Kidney (tissue), 14 donors: ENCODE results near the gene LHX1. TPM values are rescaled to one million over a fixed set of nuclear protein-coding genes. Genes with fewer than 3 reads are reported as not detected.
A peak's percentile ranks its signal among the peaks of the same experiment; 100 is the strongest.

Experiments used
- DNase-seq, 5 donors: peaks; one replicate each; pipeline ENCODE4 v3.0.0-alpha.2; 2013 to 2020
- FAIRE-seq: peaks from 2 replicates; lab custom pipeline; 2012; peaks lifted over from hg19 to GRCh38; lab: Jason Lieb, UNC
- H3K27ac ChIP-seq, 2 donors: one replicate each; pipeline ENCODE4 v1.7.0; 2013; ENCODE audit warnings: low read depth in 2 of 2, low read length in 2 of 2, inconsistent platforms in 1 of 2
- H3K27me3 ChIP-seq: one replicate; pipeline ENCODE4 v1.7.1; 2013; ENCODE audit warnings: low read length, inconsistent platforms; ENCODE audit not compliant: control insufficient read depth, insufficient read depth
- H3K36me3 ChIP-seq, 3 donors: one replicate each; pipeline versions ENCODE4 v1.7.0 to v1.7.1; 2013; ENCODE audit warnings: low read length in 3 of 3, control low read depth in 1 of 3, inconsistent platforms in 1 of 3; ENCODE audit not compliant: insufficient read depth in 3 of 3, control insufficient read depth in 2 of 3
- H3K4me1 ChIP-seq, 3 donors: one replicate each; pipeline versions ENCODE4 v1.7.0 to v1.7.1; 2013; ENCODE audit warnings: low read length in 3 of 3, inconsistent platforms in 1 of 3, low read depth in 1 of 3; ENCODE audit not compliant: control insufficient read depth in 2 of 3, insufficient read depth in 2 of 3
- H3K4me3 ChIP-seq, 3 donors: one replicate each; pipeline versions ENCODE4 v1.7.0 to v1.8.1; 2013; ENCODE audit warnings: low read length in 3 of 3, control low read depth in 1 of 3, inconsistent platforms in 1 of 3
- H3K9ac ChIP-seq, 3 donors: one replicate each; pipeline versions ENCODE4 v1.7.0 to v1.7.1; 2013; ENCODE audit warnings: low read length in 3 of 3, control low read depth in 1 of 3, inconsistent platforms in 1 of 3
- H3K9me3 ChIP-seq, 3 donors: one replicate each; pipeline versions ENCODE4 v1.7.0 to v1.7.1; 2013; ENCODE audit warnings: low read length in 3 of 3, control low read depth in 1 of 3, inconsistent platforms in 1 of 3; ENCODE audit not compliant: control insufficient read depth in 2 of 3, insufficient read depth in 1 of 3
- intact Hi-C: fragments of 100-400 bp; cut with DNase I; formaldehyde crosslinking; loops from one replicate; pipeline ENCODE4 v1.11.1; 2022
- polyA plus RNA-seq: library from polyadenylated mRNA; stranded (reverse); fragments of 350-450 nt; fragmentation: Illumina TruSeq; extraction: RNeasy Lipid Tissue Mini Kit (QIAGEN cat#74804); gene quantifications from one replicate; pipeline ENCODE4 v1.2.3, GENCODE V29; 2014; ENCODE audit warnings: low read depth, low replicate concordance; ENCODE audit not compliant: insufficient read depth
- total RNA-seq: library from RNA; stranded (reverse); fragmentation: NEBNext Ultra II Directional; extraction: Animal tissue kit (Norgen Biotek cat#: 25700); gene quantifications from one replicate; pipeline ENCODE4 v1.2.1, GENCODE V29; 2021
- TF ChIP-seq, protein P1 (sequence below): IDR thresholded peaks from 3 replicates; pipeline ENCODE4 v1.5.1; 2012; ENCODE audit warnings: mild to moderate bottlenecking, moderate library complexity, borderline replicate concordance; ENCODE audit not compliant: insufficient read depth; ENCODE audit errors: extremely low read depth
- donor health status: control.
- donor health status: control.
- donor health status: control.
- donor health status: control.
- donor health status: control.
- donor health status: DM: yes; HTN: yes; CAD: no.
- donor health status: Normal renal cell carcinoma (clear cell type).

Gene LHX1
- total and polyA plus RNA-seq, 2 donors from 2014 or later, result 10.6 to 18.4 TPM

DNA sequence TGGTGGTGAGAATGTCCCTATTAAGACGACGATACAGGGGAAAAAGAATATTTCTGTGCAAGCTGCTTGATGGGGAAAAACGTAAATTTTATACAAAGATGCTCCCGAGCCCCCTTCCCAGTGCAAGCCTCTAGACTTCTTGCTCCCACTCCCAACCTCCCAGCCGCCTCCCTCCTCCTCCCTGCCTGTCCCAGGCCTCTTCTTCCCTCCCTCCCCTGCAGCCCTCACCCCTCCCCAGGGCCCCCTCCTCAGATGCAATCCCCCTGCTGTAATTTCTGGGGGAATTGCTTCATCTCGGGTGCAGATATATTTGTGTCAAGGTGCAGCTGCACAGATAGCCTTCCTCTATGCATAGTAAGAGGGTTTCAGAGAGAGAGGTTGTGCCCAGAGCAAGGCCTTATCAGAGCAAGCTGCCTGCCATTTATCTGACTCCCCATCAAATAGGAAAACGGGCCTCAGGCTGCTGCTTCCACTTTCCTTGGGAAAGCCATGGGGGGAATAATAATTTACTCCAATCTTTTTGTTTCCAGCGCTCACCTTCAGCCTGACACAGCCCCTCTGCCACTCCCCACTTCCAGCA, 47.4 kb upstream of the LHX1 start:
- FAIRE-seq (no peak), DNase-seq (no peak)
- Histone ChIP-seq H3K9ac (no peak overlapping the region), H3K4me3 (no peak overlapping the region), H3K36me3 (no peaks in the 10 kb centered on the region), H3K9me3 (no peaks in the 10 kb centered on the region), H3K27ac (no peak overlapping the region), H3K27me3 (no peaks in the 10 kb centered on the region), H3K4me1 (peaks cover 0 to 4% (median 0%) of the 10 kb centered on the region in 3 donors)
- TF ChIP-seq, protein P1, sequence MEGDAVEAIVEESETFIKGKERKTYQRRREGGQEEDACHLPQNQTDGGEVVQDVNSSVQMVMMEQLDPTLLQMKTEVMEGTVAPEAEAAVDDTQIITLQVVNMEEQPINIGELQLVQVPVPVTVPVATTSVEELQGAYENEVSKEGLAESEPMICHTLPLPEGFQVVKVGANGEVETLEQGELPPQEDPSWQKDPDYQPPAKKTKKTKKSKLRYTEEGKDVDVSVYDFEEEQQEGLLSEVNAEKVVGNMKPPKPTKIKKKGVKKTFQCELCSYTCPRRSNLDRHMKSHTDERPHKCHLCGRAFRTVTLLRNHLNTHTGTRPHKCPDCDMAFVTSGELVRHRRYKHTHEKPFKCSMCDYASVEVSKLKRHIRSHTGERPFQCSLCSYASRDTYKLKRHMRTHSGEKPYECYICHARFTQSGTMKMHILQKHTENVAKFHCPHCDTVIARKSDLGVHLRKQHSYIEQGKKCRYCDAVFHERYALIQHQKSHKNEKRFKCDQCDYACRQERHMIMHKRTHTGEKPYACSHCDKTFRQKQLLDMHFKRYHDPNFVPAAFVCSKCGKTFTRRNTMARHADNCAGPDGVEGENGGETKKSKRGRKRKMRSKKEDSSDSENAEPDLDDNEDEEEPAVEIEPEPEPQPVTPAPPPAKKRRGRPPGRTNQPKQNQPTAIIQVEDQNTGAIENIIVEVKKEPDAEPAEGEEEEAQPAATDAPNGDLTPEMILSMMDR, result no peak
- intact Hi-C loops, result no loop called here

DNA sequence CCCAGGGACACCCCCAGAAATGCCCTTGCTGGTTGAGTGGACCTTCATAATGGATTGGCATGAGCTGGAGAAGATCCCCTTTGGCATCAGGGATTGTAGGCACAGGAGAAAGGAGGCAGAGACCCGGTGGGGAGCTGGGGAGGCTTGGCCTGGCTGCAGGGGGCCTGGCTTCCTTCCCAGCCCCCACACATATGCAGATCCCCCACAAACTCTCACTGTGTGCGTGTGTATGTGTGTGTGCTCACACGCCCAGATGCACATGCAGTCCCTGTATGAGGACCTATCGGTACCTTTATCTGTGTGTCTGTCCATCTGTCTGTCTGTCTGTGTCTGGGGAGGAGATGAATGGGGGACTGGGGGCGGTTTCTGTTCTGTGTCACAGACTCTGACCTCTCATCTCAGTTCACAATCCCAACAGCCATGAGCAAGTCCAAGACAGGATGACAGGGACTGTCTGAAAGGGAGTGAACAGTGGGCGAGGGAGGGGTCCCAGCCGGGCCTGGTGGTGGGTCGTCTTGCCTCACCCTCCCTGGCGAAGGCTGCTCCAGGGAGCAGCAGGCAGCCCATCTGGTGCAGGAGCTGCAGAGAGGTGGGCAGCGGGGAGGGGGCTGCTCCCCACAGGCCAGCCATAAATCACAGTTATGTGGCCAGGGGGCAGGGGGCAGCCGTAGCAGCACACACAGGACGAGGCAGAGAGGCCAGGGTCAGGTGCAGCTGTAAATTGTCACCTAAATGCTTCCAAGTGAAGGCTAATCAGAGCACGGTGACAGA, 46.7 kb upstream of the LHX1 start:
- intact Hi-C loops, result no loop called here
- no peaks in the 10 kb centered on the region for H3K9me3 ChIP-seq
- DNase-seq (peak in 4 of 5 donors; percentile 44 to 75 (median 61)), FAIRE-seq (no peak)
- no peak overlapping the region for H3K27ac ChIP-seq
- TF ChIP-seq, protein P1, result no peak
- H3K4me3 ChIP-seq, result no peak overlapping the region
- no peaks in the 10 kb centered on the region for H3K27me3 ChIP-seq
- H3K9ac ChIP-seq, result no peak overlapping the region
- H3K36me3 ChIP-seq, result no peaks in the 10 kb centered on the region
- peaks cover 0 to 4% (median 0%) of the 10 kb centered on the region in 3 donors for H3K4me1 ChIP-seq

DNA sequence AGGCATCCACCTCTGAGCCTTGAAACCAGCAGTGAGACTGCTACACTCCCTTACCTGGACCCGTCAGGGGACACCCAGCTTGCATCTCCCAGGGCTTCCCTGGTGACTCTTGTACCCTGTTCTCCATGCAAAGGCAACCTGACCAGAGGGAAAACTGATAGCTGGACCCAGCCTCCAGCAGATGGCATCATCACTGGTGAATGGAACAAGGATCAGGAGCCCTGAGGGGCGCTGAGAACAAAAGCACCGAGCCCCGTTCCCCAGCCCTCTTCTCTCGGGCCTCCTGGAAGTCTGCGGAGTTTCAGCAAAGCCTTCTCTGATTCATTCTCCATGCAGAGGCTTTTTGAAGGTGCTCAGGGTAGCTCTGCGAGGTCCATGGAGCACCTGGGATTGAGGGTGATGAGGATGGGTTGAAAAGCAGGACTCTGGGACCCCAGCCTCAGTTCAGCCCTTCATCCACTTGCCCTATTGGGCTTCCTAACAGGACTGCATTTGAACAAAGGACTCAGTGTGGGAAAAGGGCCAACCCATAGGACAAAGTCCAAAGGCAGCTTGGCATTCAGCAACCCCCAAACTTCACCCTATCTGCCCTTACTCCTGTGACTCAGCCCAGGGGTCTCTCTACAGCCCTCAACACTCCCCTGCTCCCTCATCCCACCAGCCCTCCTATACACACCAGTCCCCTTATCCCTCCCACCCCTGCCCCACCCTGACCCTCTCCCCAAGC, 45.0 kb upstream of the LHX1 start:
- DNase-seq, result no peak
- TF ChIP-seq, protein P1, result no peak

More for the DNA sequence above, 45.0 kb upstream of the LHX1 start:
- FAIRE-seq, result no peak
- Histone ChIP-seq H3K36me3 (no peaks in the 10 kb centered on the region), H3K27ac (no peak overlapping the region), H3K4me1 (peaks cover 0 to 4% (median 0%) of the 10 kb centered on the region in 3 donors), H3K4me3 (no peak overlapping the region), H3K27me3 (no peaks in the 10 kb centered on the region), H3K9ac (no peak overlapping the region), H3K9me3 (no peaks in the 10 kb centered on the region)
- intact Hi-C loops, result no loop called here
